Urothelium cell line (cell line): ENCODE measurements around the gene CACNA2D2.

Experiments used
- DNase-seq: peaks from one replicate; pipeline ENCODE4 v3.0.0; 2011; ENCODE audit warnings: low spot score, mixed read lengths
- FAIRE-seq: peaks from 2 replicates; lab custom pipeline; 2011; peaks lifted over from hg19 to GRCh38; lab: Jason Lieb, UNC

The CACNA2D2 gene

GRCh38 chr3:50334339-50335075 lies 168.9 kb downstream of the CACNA2D2 start:
- FAIRE-seq (no peak), DNase-seq (no peak)

GRCh38 chr3:50333744-50334328 lies 169.6 kb downstream of the CACNA2D2 start:
- no peak for DNase-seq
- FAIRE-seq = no peak

GRCh38 chr3:50331364-50331907 lies 172.0 kb downstream of the CACNA2D2 start:
- no peak for FAIRE-seq
- DNase-seq = no peak

GRCh38 chr3:50330330-50330729 lies 173.1 kb downstream of the CACNA2D2 start:
- DNase-seq (no peak), FAIRE-seq (no peak)

GRCh38 chr3:50327943-50328691 lies 175.3 kb downstream of the CACNA2D2 start, which contains the start of gene TUSC2:
TSS of gene TUSC2 (minus strand) at chr3:50328223. CDS start at chr3:50328099, 124 bp downstream.
- DNase-seq = peak; percentile 97
- FAIRE-seq = peak; percentile 96

GRCh38 chr3:50327129-50327528 lies 176.3 kb downstream of the CACNA2D2 start:
- no peak for FAIRE-seq
- no peak for DNase-seq

GRCh38 chr3:50326182-50326541 lies 177.3 kb downstream of the CACNA2D2 start:
- FAIRE-seq (no peak), DNase-seq (no peak)

- DNase-seq (no peak), FAIRE-seq (no peak)
These were observed 177.8 kb downstream of the CACNA2D2 start for GRCh38 chr3:50325497-50326181.

- FAIRE-seq = peak; percentile 5
- DNase-seq = no peak
These were observed 178.3 kb downstream of the CACNA2D2 start for GRCh38 chr3:50325113-50325480.

- FAIRE-seq = peak; percentile 78
- DNase-seq = peak; percentile 71
These were observed 178.9 kb downstream of the CACNA2D2 start for GRCh38 chr3:50324351-50325112.

- FAIRE-seq = no peak
- no peak for DNase-seq
These were observed 179.7 kb downstream of the CACNA2D2 start for GRCh38 chr3:50323614-50324199.

GRCh38 chr3:50323092-50323600 lies 180.3 kb downstream of the CACNA2D2 start:
- no peak for FAIRE-seq
- no peak for DNase-seq

GRCh38 chr3:50322386-50323091 lies 180.9 kb downstream of the CACNA2D2 start, which contains the start of gene HYAL2:
TSS of gene HYAL2 (minus strand) at chr3:50322745. CDS start at chr3:50320489, 2,256 bp downstream.
- FAIRE-seq (peak; percentile 9), DNase-seq (no peak)

GRCh38 chr3:50322115-50322385 lies 181.4 kb downstream of the CACNA2D2 start:
- FAIRE-seq (no peak), DNase-seq (no peak)

- DNase-seq = peak; percentile 94
- peak; percentile 93 for FAIRE-seq
These were observed 181.9 kb downstream of the CACNA2D2 start for GRCh38 chr3:50321336-50322114.

- FAIRE-seq (peak; percentile 46), DNase-seq (peak; percentile 85)
These were observed 182.5 kb downstream of the CACNA2D2 start for GRCh38 chr3:50320853-50321335.

GRCh38 chr3:50319894-50320625 lies 183.4 kb downstream of the CACNA2D2 start:
- no peak for DNase-seq
- peak; percentile 96 for FAIRE-seq
